Measurements from ENCODE around the gene ABCC11. TPM values are rescaled to one million over a fixed set of nuclear protein-coding genes. Genes with fewer than 3 reads are reported as not detected.

ABCC11 gene
- total RNA-seq, 1 experiment from 2014 or later = 0.34 TPM

DNA sequence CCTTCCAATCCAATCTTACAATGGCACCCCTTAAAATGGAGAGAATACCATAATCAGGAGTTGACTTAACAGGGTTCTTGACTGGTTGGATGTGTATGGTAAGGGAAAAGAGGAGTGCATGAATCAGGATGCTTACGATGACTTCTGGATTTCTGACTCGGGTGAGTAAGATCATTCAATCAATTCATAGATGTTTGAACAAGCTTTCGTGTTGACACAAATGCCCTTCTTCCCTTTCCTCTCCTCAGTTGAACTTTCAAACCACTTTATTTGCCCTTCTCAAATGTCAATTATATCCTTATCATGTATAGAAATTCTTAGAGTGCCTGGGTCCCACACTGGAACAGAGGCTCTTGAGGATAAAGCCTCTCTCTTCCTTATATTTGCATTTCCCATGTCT lies 117.4 kb downstream of the ABCC11 start:
- ChIA-PET CTCF (no interaction called here), POLR2A (no interaction called here)
- H3K36me3 Mint-ChIP-seq (ENCODE audit: insufficient read depth, unreplicated experiment) = no peaks in the 10 kb centered on the region
- Histone ChIP-seq H3K9me3 (no peaks in the 10 kb centered on the region), H3K27me3 (replicated peaks; ENCODE audit: control insufficient read depth, insufficient read depth, low read length) (no peaks in the 10 kb centered on the region), H3K4me3 (ENCODE audit: low read depth, low read length) (no peak overlapping the region), H3K4me1 (no peaks in the 10 kb centered on the region), H3K36me3 (ENCODE audit: control insufficient read depth, insufficient read depth, low read length) (no peaks in the 10 kb centered on the region)
- intact Hi-C loops (cut with micrococcal nuclease; ENCODE audit: unreplicated experiment) = no loop called here
- H3K27ac Mint-ChIP-seq (ENCODE audit: unreplicated experiment) = no peak overlapping the region
- BruUV-seq (replicated peaks) = no TSS peak
- no peak overlapping the region for H3K4me3 Mint-ChIP-seq (ENCODE audit: unreplicated experiment)
- no peaks in the 10 kb centered on the region for H3K4me1 Mint-ChIP-seq (ENCODE audit: low read depth, unreplicated experiment)
- no peaks in the 10 kb centered on the region for H3K27me3 Mint-ChIP-seq (ENCODE audit: insufficient read depth, unreplicated experiment)
- H3K9me3 Mint-ChIP-seq (ENCODE audit: unreplicated experiment) = no peaks in the 10 kb centered on the region
- TF ChIP-seq, protein P1, sequence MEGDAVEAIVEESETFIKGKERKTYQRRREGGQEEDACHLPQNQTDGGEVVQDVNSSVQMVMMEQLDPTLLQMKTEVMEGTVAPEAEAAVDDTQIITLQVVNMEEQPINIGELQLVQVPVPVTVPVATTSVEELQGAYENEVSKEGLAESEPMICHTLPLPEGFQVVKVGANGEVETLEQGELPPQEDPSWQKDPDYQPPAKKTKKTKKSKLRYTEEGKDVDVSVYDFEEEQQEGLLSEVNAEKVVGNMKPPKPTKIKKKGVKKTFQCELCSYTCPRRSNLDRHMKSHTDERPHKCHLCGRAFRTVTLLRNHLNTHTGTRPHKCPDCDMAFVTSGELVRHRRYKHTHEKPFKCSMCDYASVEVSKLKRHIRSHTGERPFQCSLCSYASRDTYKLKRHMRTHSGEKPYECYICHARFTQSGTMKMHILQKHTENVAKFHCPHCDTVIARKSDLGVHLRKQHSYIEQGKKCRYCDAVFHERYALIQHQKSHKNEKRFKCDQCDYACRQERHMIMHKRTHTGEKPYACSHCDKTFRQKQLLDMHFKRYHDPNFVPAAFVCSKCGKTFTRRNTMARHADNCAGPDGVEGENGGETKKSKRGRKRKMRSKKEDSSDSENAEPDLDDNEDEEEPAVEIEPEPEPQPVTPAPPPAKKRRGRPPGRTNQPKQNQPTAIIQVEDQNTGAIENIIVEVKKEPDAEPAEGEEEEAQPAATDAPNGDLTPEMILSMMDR (IDR thresholded peaks at IDR 0.05; ENCODE audit: insufficient read depth in 1 of 2, low read depth in 1 of 2, low read length in 1 of 2, severe bottlenecking in 1 of 2, unreplicated experiment in 1 of 2) = no peak
- DNase-seq = no peak

DNA sequence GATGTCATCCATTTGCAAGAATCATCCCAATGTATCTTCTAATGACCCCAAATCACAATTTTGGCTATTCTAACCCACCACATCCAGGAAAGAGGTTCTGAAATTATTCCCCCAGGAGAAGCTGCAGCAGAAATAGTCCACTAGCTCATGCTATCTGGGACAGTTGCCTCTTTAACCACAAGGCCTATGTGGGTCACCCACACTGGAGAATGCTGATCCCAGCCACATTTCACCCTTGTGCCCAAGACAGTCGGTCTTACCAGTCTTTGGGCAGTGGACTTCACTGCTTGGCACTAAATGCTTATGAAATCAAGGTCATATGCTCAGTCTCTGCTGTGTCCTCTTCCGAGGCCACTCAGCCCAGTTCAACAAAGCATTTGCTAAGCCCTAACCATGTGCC lies 118.6 kb downstream of the ABCC11 start:
- no peaks in the 10 kb centered on the region for H3K36me3 Mint-ChIP-seq (ENCODE audit: insufficient read depth, unreplicated experiment)
- H3K36me3 ChIP-seq (ENCODE audit: control insufficient read depth, insufficient read depth, low read length) = no peaks in the 10 kb centered on the region
- H3K4me3 ChIP-seq (ENCODE audit: low read depth, low read length) = no peak overlapping the region
- H3K4me1 ChIP-seq = no peaks in the 10 kb centered on the region
- H3K4me3 Mint-ChIP-seq (ENCODE audit: unreplicated experiment) = no peak overlapping the region
- POLR2A ChIA-PET = no interaction called here
- intact Hi-C loops (cut with micrococcal nuclease; ENCODE audit: unreplicated experiment) = no loop called here
- no peak for DNase-seq
- H3K27me3 ChIP-seq (replicated peaks; ENCODE audit: control insufficient read depth, insufficient read depth, low read length) = no peaks in the 10 kb centered on the region
- no peaks in the 10 kb centered on the region for H3K4me1 Mint-ChIP-seq (ENCODE audit: low read depth, unreplicated experiment)
- no peaks in the 10 kb centered on the region for H3K27me3 Mint-ChIP-seq (ENCODE audit: insufficient read depth, unreplicated experiment)
- CTCF ChIA-PET = no interaction called here
- H3K9me3 ChIP-seq = no peaks in the 10 kb centered on the region
- TF ChIP-seq, protein P1 (IDR thresholded peaks at IDR 0.05; ENCODE audit: insufficient read depth in 1 of 2, low read depth in 1 of 2, low read length in 1 of 2, severe bottlenecking in 1 of 2, unreplicated experiment in 1 of 2) = no peak
- no TSS peak for BruUV-seq (replicated peaks)
- no peaks in the 10 kb centered on the region for H3K9me3 Mint-ChIP-seq (ENCODE audit: unreplicated experiment)
- H3K27ac Mint-ChIP-seq (ENCODE audit: unreplicated experiment) = no peak overlapping the region

DNA sequence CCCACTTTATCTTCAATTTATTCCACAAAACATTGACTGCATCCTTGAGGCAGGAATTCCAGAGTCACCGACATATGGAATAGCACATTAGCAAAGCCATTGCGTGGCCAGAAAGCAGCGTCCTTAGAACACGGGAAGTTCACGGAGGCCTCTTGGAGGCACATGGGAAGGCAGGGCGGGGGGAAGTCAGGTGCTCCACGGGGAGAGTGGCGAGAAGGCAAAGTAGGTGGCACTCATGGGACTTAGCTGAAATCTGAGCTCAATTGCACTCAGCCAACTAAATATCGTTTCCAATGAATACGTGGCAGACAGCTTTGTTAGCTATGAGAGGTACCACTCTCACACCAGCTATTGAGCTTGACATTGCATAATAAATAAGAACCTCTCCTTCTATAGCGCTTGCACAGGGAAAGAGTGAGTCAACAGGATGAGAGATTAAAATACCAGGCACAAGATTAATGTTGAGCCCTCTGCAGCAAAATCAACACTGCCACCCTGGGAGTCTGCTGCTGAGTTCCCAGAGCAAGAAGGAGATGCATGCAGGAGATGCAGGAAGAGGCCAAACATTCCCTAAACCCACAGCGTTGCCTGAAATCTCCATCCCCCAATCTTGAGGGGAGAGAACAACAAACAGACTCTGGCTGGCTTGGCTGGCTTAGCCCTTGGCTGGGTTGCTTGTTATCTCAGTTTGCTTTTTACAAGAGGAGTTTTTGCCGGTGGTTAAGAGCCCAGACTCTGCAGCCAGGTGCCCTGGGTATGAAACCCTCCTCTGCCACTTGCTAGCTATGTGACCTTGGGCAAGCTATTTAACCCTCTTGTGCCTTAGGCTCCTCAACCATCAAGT lies 120.3 kb downstream of the ABCC11 start:
- Histone ChIP-seq H3K9me3 (no peaks in the 10 kb centered on the region), H3K27me3 (replicated peaks; ENCODE audit: control insufficient read depth, insufficient read depth, low read length) (no peaks in the 10 kb centered on the region), H3K36me3 (ENCODE audit: control insufficient read depth, insufficient read depth, low read length) (no peaks in the 10 kb centered on the region), H3K4me3 (ENCODE audit: low read depth, low read length) (no peak overlapping the region), H3K4me1 (no peaks in the 10 kb centered on the region)
- no peaks in the 10 kb centered on the region for H3K4me1 Mint-ChIP-seq (ENCODE audit: low read depth, unreplicated experiment)
- intact Hi-C loops (cut with micrococcal nuclease; ENCODE audit: unreplicated experiment) = no loop called here
- POLR2A ChIA-PET = no interaction called here
- no peak for DNase-seq
- CTCF ChIA-PET = interaction anchor here (0.7 kb wide), 1 partner anchor 38 kb away, joined by 3 read pairs; no protein-coding TSS in a partner anchor
- BruUV-seq (replicated peaks) = no TSS peak
- H3K27ac Mint-ChIP-seq (ENCODE audit: unreplicated experiment) = no peak overlapping the region
- TF ChIP-seq, protein P1 (IDR thresholded peaks at IDR 0.05; ENCODE audit: insufficient read depth in 1 of 2, low read depth in 1 of 2, low read length in 1 of 2, severe bottlenecking in 1 of 2, unreplicated experiment in 1 of 2) = no peak
- H3K4me3 Mint-ChIP-seq (ENCODE audit: unreplicated experiment) = no peak overlapping the region
- H3K9me3 Mint-ChIP-seq (ENCODE audit: unreplicated experiment) = no peaks in the 10 kb centered on the region
- H3K36me3 Mint-ChIP-seq (ENCODE audit: insufficient read depth, unreplicated experiment) = no peaks in the 10 kb centered on the region
- H3K27me3 Mint-ChIP-seq (ENCODE audit: insufficient read depth, unreplicated experiment) = no peaks in the 10 kb centered on the region
